HepG2 (cell line): ENCODE data around the gene ESYT3. TPM values are rescaled to one million over a fixed set of nuclear protein-coding genes. Genes with fewer than 3 reads are reported as not detected.

ENCODE experiments used
- ATAC-seq: fragments of 200-7000 bp; cut with Tn5 transposase; 3 replicates; pipeline ENCODE4 v1.9.1; 2020; ENCODE audit warnings: mild to moderate bottlenecking, moderate library complexity
- BruUV-seq: library from RNA; stranded (reverse); fragments of 400-500 nt; replicated peaks from 2 replicates; lab custom pipeline; 2021; lab: Mats Ljungman, UMichigan
- CTCF ChIA-PET: fragments of 300-600 bp; formaldehyde crosslinking; extraction: SDS; loops from one replicate; lab custom pipeline; 2021; ENCODE audit warnings: low total read pairs, inconsistent platforms, low intra/inter-chr PET ratio; lab: Yijun Ruan, JAX
- POLR2A ChIA-PET: fragments of 350-600 bp; sonication (Branson Sonifier 250); formaldehyde crosslinking; loops from one replicate; lab custom pipeline; 2020; ENCODE audit warnings: antibody characterized with exemption, inconsistent platforms; lab: Yijun Ruan, JAX
- DNase-seq: peaks from one replicate; pipeline ENCODE4 v3.0.0-alpha.2; 2015; ENCODE audit warnings: low spot score
- FAIRE-seq: peaks from 3 replicates; lab custom pipeline; 2011; peaks lifted over from hg19 to GRCh38; lab: Jason Lieb, UNC
- H2AFZ ChIP-seq: one replicate; pipeline ENCODE4 v1.6.1; 2011; ENCODE audit warnings: low read length, inconsistent platforms
- H3K27ac ChIP-seq: fragments of 300-600 bp; 3 replicates; pipeline ENCODE4 v1.8.0; 2011; ENCODE audit warnings: mixed run types, mild to moderate bottlenecking, mixed read lengths, low read length, inconsistent platforms; ENCODE audit not compliant: insufficient read depth; ENCODE audit errors: extremely low read length
- H3K27me3 ChIP-seq, 2 experiments: fragments of 200-600 bp in 1 of 2; 2 replicates in 1 of 2; 3 replicates in 1 of 2; pipeline versions ENCODE4 v1.6.0 to v1.8.0; 2011; ENCODE audit warnings: low read length in 2 of 2, mild to moderate bottlenecking in 2 of 2, moderate library complexity in 2 of 2, inconsistent platforms in 1 of 2; ENCODE audit not compliant: insufficient read depth in 2 of 2, control insufficient read depth in 1 of 2
- H3K36me3 ChIP-seq, 2 experiments: fragments of 200-600 bp in 1 of 2; replicated peaks in 1 of 2; 2 replicates in 1 of 2; 3 replicates in 1 of 2; pipeline versions ENCODE4 v1.5.1 to v1.8.0; 2011; ENCODE audit warnings: low read length in 2 of 2, inconsistent platforms in 1 of 2; ENCODE audit not compliant: insufficient read depth in 2 of 2, control insufficient read depth in 1 of 2
- H3K4me1 ChIP-seq: 2 replicates; pipeline ENCODE4 v1.5.1; 2012; ENCODE audit warnings: low read length, inconsistent platforms; ENCODE audit not compliant: insufficient read depth
- H3K4me2 ChIP-seq: 2 replicates; pipeline ENCODE4 v1.6.0; 2011; ENCODE audit warnings: low read depth, low read length, inconsistent platforms
- H3K4me3 ChIP-seq, 3 experiments: fragments of 200-600 bp in 1 of 3; sonication (generic), shearing (Covaris generic) in 1 of 3; replicated peaks in 1 of 3; 2 replicates each; pipeline ENCODE4 v1.5.1; 2011 to 2016; ENCODE audit warnings: low read length in 3 of 3, inconsistent platforms in 2 of 3, low read depth in 2 of 3, mild to moderate bottlenecking in 2 of 3, control low read depth in 1 of 3, mixed read lengths in 1 of 3; ENCODE audit not compliant: insufficient read depth in 1 of 3
- H3K79me2 ChIP-seq: one replicate; pipeline ENCODE4 v1.6.1; 2011; ENCODE audit warnings: low read length, inconsistent platforms; ENCODE audit not compliant: insufficient read depth
- H3K9ac ChIP-seq: 2 replicates; pipeline ENCODE4 v1.6.0; 2011; ENCODE audit warnings: mild to moderate bottlenecking, low read depth, low read length, inconsistent platforms; ENCODE audit not compliant: insufficient read depth
- H3K9me3 ChIP-seq: 2 replicates; pipeline ENCODE4 v1.5.1; 2012; ENCODE audit warnings: mild to moderate bottlenecking, low read length
- H4K20me1 ChIP-seq: 2 replicates; pipeline ENCODE4 v1.6.0; 2011; ENCODE audit warnings: inconsistent platforms, mild to moderate bottlenecking, low read length, moderate library complexity; ENCODE audit not compliant: insufficient read depth
- DMTF1 ChIP-seq: sonication (generic); formaldehyde crosslinking; IDR thresholded peaks from 2 replicates; pipeline ENCODE4 v1.4.0; 2020; ENCODE audit warnings: mild to moderate bottlenecking, missing genetic modification reagents
- FOXO4 ChIP-seq: sonication (generic); formaldehyde crosslinking; conservative IDR thresholded peaks from 2 replicates; pipeline ENCODE4 v1.8.1; 2023; ENCODE audit warnings: missing genetic modification reagents
- KDM4B ChIP-seq: sonication (generic); formaldehyde crosslinking; IDR thresholded peaks from 2 replicates; pipeline ENCODE4 v1.4.0; 2020; ENCODE audit warnings: missing genetic modification reagents
- KDM5B ChIP-seq: sonication (generic); formaldehyde crosslinking; IDR thresholded peaks from 2 replicates; pipeline ENCODE4 v1.4.0; 2020; ENCODE audit warnings: missing genetic modification reagents, mild to moderate bottlenecking, borderline replicate concordance
- KLF11 ChIP-seq: IDR thresholded peaks from 2 replicates; pipeline ENCODE4 v1.6.1; 2016; ENCODE audit warnings: missing compliant biosample characterization
- MXD4 ChIP-seq: IDR thresholded peaks from 2 replicates; pipeline ENCODE4 v1.6.1; 2016; ENCODE audit warnings: mild to moderate bottlenecking, missing biosample characterization, missing genetic modification reagents
- NKX3-1 ChIP-seq: sonication (generic); formaldehyde crosslinking; IDR thresholded peaks from 2 replicates; pipeline ENCODE4 v1.5.0; 2020; ENCODE audit warnings: missing genetic modification reagents
- PBX3 ChIP-seq: sonication (generic); formaldehyde crosslinking; IDR thresholded peaks from 2 replicates; pipeline ENCODE4 v1.8.1; 2023; ENCODE audit warnings: missing genetic modification reagents, inconsistent platforms, borderline replicate concordance
- RARG ChIP-seq: sonication (generic); formaldehyde crosslinking; IDR thresholded peaks from 2 replicates; pipeline ENCODE4 v1.4.0; 2020; ENCODE audit warnings: low read depth, mild to moderate bottlenecking, missing genetic modification reagents
- RFXANK ChIP-seq: IDR thresholded peaks from 2 replicates; pipeline ENCODE4 v1.6.1; 2016
- SMYD3 ChIP-seq: sonication (generic); formaldehyde crosslinking; IDR thresholded peaks from 2 replicates; pipeline ENCODE4 v1.8.1; 2023; ENCODE audit warnings: mild to moderate bottlenecking, missing genetic modification reagents
- SP140L ChIP-seq: sonication (generic); formaldehyde crosslinking; IDR thresholded peaks from 2 replicates; pipeline ENCODE4 v1.4.0; 2020; ENCODE audit warnings: missing genetic modification reagents, borderline replicate concordance
- THAP11 ChIP-seq: IDR thresholded peaks from 2 replicates; pipeline ENCODE4 v1.6.1; 2016; ENCODE audit warnings: missing biosample characterization, missing genetic modification reagents
- ZKSCAN1 ChIP-seq: fragments of 150-350 bp; IDR thresholded peaks from 2 replicates; pipeline ENCODE4 v1.6.1; 2014; ENCODE audit warnings: low read length
- ZMYM4 ChIP-seq: sonication (generic); formaldehyde crosslinking; IDR thresholded peaks from 2 replicates; pipeline ENCODE4 v1.8.1; 2023; ENCODE audit warnings: mild to moderate bottlenecking, missing genetic modification reagents
- ZNF382 ChIP-seq: sonication (generic); formaldehyde crosslinking; IDR thresholded peaks from 2 replicates; pipeline ENCODE4 v1.5.0; 2020; ENCODE audit warnings: missing genetic modification reagents, mild to moderate bottlenecking, borderline replicate concordance
- ZNF547 ChIP-seq: sonication (generic); formaldehyde crosslinking; IDR thresholded peaks from 2 replicates; pipeline ENCODE4 v1.5.1; 2020; ENCODE audit warnings: mild to moderate bottlenecking, missing genetic modification reagents
- ZNF792 ChIP-seq: IDR thresholded peaks from 2 replicates; pipeline ENCODE4 v1.6.1; 2016
- ZNF841 ChIP-seq: sonication (generic); formaldehyde crosslinking; IDR thresholded peaks from 2 replicates; pipeline ENCODE4 v1.8.1; 2023; ENCODE audit warnings: missing genetic modification reagents, borderline replicate concordance
- WGBS: methylation state at CpG from one replicate; pipeline ENCODE4 v1.1.6; 2017; ENCODE audit warnings: low lambda C conversion rate; 5-methylcytosine and 5-hydroxymethylcytosine counted together
- in situ Hi-C: cut with HindIII; loops from 2 replicates; pipeline ENCODE4 v1.10.0; 2017; ENCODE audit warnings: low pct_unique_long_range_greater_than_20kb; ENCODE audit not compliant: extremely low pct_ligation_motif_present
- intact Hi-C: fragments of 100-400 bp; cut with micrococcal nuclease; formaldehyde crosslinking; loops from one replicate; pipeline ENCODE4 v1.10.0; 2022; ENCODE audit not compliant: unreplicated experiment
- polyA plus RNA-seq, 8 experiments: library from polyadenylated mRNA; depleted of rRNA in 3 of 8; stranded (reverse) in 7 of 8; unstranded in 1 of 8; fragments of >200 nt; fragmentation: Illumina TruSeq in 4 of 8; extraction: Trizol in 4 of 8; gene quantifications; 2 replicates each; pipeline versions ENCODE4 v1.2.1 to v1.2.3, GENCODE V29; 2011 to 2016; ENCODE audit warnings: low read depth in 4 of 8, missing spikeins in 1 of 8, mixed read lengths in 1 of 8; ENCODE audit not compliant: insufficient read depth in 1 of 8
- total RNA-seq, 5 experiments: library from RNA; depleted of rRNA; stranded (reverse); fragments of >200 nt; fragmentation: Illumina TruSeq; extraction: Trizol; gene quantifications; 2 replicates each; pipeline ENCODE4 v1.2.3, GENCODE V29; 2016; ENCODE audit warnings: low read depth in 1 of 5

Gene ESYT3
- total and polyA plus RNA-seq, 2 of the 13 experiments (the other 11 are each of a cell fraction or from before 2014, with no cell fraction given): 1.5 to 4.1 TPM

DNA sequence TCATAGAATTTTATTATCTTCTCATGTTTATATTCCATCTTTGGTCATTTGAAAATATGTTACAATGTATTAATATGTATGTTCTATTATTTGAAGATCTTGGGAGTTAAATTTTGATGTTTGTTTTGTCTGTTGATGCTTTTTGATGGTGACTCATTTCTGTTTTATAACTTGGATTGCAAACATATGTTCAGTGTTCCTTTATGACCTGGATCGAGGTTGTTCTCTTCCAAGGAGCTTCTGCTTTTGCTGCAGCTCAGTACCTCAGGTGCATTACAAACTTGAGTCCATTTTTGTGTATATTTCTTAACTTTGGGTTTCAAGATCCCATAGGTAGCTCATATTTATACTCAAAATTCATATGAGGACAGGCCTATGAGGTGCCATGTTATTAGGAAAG lies 37.1 kb downstream of the ESYT3 start (continued):
- TF ChIP-seq DMTF1 (CRISPR knock-in tag) (no peak), NKX3-1 (no peak), ZNF792 (no peak), RARG (CRISPR knock-in tag) (no peak), ZNF547 (CRISPR knock-in tag) (no peak)
- TF ChIP-seq, all 625 proteins: peak for 0

DNA sequence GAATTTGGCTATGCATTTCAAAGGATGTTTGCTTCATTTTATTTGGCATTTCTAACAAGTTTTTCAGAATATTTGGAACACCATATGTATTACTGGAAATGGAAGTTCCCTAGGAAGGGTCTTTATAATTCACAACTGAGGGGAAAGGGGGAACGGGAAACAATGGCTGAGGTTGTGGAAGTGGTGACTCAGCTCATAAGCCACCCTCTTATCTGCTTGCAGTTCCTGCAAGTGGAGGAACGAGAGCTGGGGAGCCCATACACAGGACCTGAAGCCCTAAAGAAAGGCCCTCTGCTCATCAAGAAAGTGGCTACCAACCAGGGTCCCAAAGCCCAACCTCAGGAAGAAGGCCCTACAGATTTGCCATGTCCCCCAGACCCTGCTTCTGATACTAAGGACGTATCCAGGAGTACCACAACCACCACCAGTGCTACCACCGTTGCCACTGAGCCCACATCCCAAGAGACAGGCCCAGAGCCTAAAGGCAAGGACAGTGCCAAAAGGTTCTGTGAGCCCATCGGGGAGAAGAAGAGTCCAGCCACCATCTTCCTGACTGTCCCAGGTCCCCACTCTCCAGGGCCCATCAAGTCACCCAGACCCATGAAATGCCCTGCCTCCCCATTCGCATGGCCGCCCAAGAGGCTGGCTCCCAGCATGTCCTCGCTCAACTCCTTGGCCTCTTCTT lies 37.9 kb downstream of the ESYT3 start:
- Histone ChIP-seq H3K4me2 (no peak overlapping the region), H4K20me1 (no peaks in the 10 kb centered on the region), H3K27me3 (no peaks in the 10 kb centered on the region), H3K9ac (no peak overlapping the region), H3K4me3 (no peak overlapping the region), H3K79me2 (no peaks in the 10 kb centered on the region), H3K9me3 (no peaks in the 10 kb centered on the region), H2AFZ (no peak overlapping the region), H3K27ac (no peak overlapping the region), H3K36me3 (no peaks in the 10 kb centered on the region; a peak in 1 of 5 replicates), H3K4me1 (no peaks in the 10 kb centered on the region)
- intact Hi-C loops: no loop called here
- ATAC-seq (no peak), FAIRE-seq (no peak), DNase-seq (no peak)
- ChIA-PET POLR2A (no interaction called here), CTCF (no interaction called here)
- 92% methylated on average over 5 of the region's 8 CpGs for WGBS
- in situ Hi-C loops: no loop called here
- no TSS peak for BruUV-seq
- TF ChIP-seq SP140L (CRISPR knock-in tag) (no peak), ZKSCAN1 (no peak), PBX3 (no peak), SMYD3 (CRISPR knock-in tag) (no peak), MXD4 (CRISPR knock-in tag) (no peak), KDM5B (no peak), KLF11 (CRISPR knock-in tag) (no peak), KDM4B (no peak), ZNF841 (CRISPR knock-in tag) (no peak), ZMYM4 (no peak), THAP11 (CRISPR knock-in tag) (no peak), FOXO4 (CRISPR knock-in tag) (no peak), RFXANK (CRISPR knock-in tag) (no peak), ZNF382 (CRISPR knock-in tag) (no peak)
